ENCODE results near the gene NUDT6. TPM values are rescaled to one million over a fixed set of nuclear protein-coding genes. Genes with fewer than 3 reads are reported as not detected.
"Not testable (repeated sequence)": the region's sequence is repeated elsewhere in the genome, so short reads cannot be mapped to it uniquely, and the experiment has no call there.

The NUDT6 gene
- polyA plus RNA-seq, 1 donor from 2014 or later: 12.4 TPM

GRCh38 chr4:122854447-122855352 is 67.7 kb downstream of the NUDT6 start:
- Histone ChIP-seq H3K9me3 (ENCODE audit: low read length) (no peaks in the 10 kb centered on the region), H3K27ac (ENCODE audit: low read length) (no peak overlapping the region), H4K20me1 (ENCODE audit: insufficient read depth) (no peaks in the 10 kb centered on the region), H3F3A (ENCODE audit: insufficient read depth, low read length, poor library complexity, severe bottlenecking) (no peaks in the 10 kb centered on the region), H3K36me3 (ENCODE audit: insufficient read depth, low read length) (no peaks in the 10 kb centered on the region), H2AFZ (ENCODE audit: low read depth, low read length) (no peak overlapping the region), H3K9me2 (ENCODE audit: insufficient read depth, low read length) (no peaks in the 10 kb centered on the region), H3K27me3 (ENCODE audit: insufficient read depth, low read depth, low read length) (no peaks in the 10 kb centered on the region), H3K79me2 (replicated peaks; ENCODE audit: insufficient read depth, low read length) (no peaks in the 10 kb centered on the region), H3K4me2 (ENCODE audit: low read length) (no peak overlapping the region), H3K9ac (ENCODE audit: low read length) (no peak overlapping the region), H3K4me3 (ENCODE audit: low read length) (no peak overlapping the region)
- no peak for TF ChIP-seq TAF1 (IDR thresholded peaks at IDR 0.05; ENCODE audit: low read depth)
- no peak for TF ChIP-seq RAD21 (conservative IDR thresholded peaks at IDR 0.05)
- TF ChIP-seq REST (IDR thresholded peaks at IDR 0.05; ENCODE audit: borderline replicate concordance): no peak

- no peak overlapping the region for H3K27ac ChIP-seq (ENCODE audit: low read length)
- H3K79me2 ChIP-seq (replicated peaks; ENCODE audit: insufficient read depth, low read length): peaks cover 4% of the 10 kb centered on the region
- no peaks in the 10 kb centered on the region for H3K9me2 ChIP-seq (ENCODE audit: insufficient read depth, low read length)
- no peak overlapping the region for H3K9ac ChIP-seq (ENCODE audit: low read length)
- H3F3A ChIP-seq (ENCODE audit: insufficient read depth, low read length, poor library complexity, severe bottlenecking): no peaks in the 10 kb centered on the region
- H3K4me2 ChIP-seq (ENCODE audit: low read length): no peak overlapping the region
- H3K9me3 ChIP-seq (ENCODE audit: low read length): no peaks in the 10 kb centered on the region
- H3K27me3 ChIP-seq (ENCODE audit: insufficient read depth, low read depth, low read length): no peaks in the 10 kb centered on the region
- no peak overlapping the region for H3K4me3 ChIP-seq (ENCODE audit: low read length)
- no peak overlapping the region for H2AFZ ChIP-seq (ENCODE audit: low read depth, low read length)
- no peaks in the 10 kb centered on the region for H3K36me3 ChIP-seq (ENCODE audit: insufficient read depth, low read length)
- TF ChIP-seq REST (IDR thresholded peaks at IDR 0.05; ENCODE audit: borderline replicate concordance): no peak
- TF ChIP-seq TAF1 (IDR thresholded peaks at IDR 0.05; ENCODE audit: low read depth): no peak
- no peak for TF ChIP-seq POLR2AphosphoS5 (IDR thresholded peaks at IDR 0.05)
- no peak for TF ChIP-seq MXI1 (conservative IDR thresholded peaks at IDR 0.05; ENCODE audit: poor library complexity, severe bottlenecking)
- H4K20me1 ChIP-seq (ENCODE audit: insufficient read depth): no peaks in the 10 kb centered on the region
These were observed 70.8 kb downstream of the NUDT6 start for GRCh38 chr4:122851568-122851967.

GRCh38 chr4:122849789-122850188 is 72.6 kb downstream of the NUDT6 start:
- not testable (repeated sequence) for H3K79me2 ChIP-seq (replicated peaks; ENCODE audit: insufficient read depth, low read length); H3K36me3 ChIP-seq (ENCODE audit: insufficient read depth, low read length); H2AFZ ChIP-seq (ENCODE audit: low read depth, low read length); H3K4me3 ChIP-seq (ENCODE audit: low read length); H3K27me3 ChIP-seq (ENCODE audit: insufficient read depth, low read depth, low read length); H3K9me3 ChIP-seq (ENCODE audit: low read length); H3F3A ChIP-seq (ENCODE audit: insufficient read depth, low read length, poor library complexity, severe bottlenecking); H3K27ac ChIP-seq (ENCODE audit: low read length); H3K4me2 ChIP-seq (ENCODE audit: low read length); H3K9me2 ChIP-seq (ENCODE audit: insufficient read depth, low read length); H3K9ac ChIP-seq (ENCODE audit: low read length); H4K20me1 ChIP-seq (ENCODE audit: insufficient read depth)

All from neural cell (in vitro differentiated cells).